ENCODE results near the gene GATB.

Gene GATB

DNA sequence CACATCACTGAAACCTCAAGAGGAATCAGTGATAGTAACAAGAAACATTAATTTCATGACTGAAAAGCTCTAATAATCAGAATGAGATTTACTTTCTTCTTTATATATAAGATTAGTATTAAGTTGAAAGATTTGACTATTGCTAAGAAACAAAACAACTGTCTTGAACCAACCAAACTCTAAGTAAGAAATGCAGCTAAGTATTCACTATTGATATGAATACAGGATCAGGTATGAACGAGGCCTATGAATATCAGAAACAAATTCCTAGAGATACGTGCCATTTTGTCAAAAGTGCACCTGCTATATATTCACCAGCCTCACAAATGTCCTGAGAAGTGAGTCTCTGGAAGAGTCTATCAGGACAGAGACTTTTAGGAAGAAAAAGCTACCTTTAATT lies 32.1 kb downstream of the GATB start:
- no peak for DNase-seq

DNA sequence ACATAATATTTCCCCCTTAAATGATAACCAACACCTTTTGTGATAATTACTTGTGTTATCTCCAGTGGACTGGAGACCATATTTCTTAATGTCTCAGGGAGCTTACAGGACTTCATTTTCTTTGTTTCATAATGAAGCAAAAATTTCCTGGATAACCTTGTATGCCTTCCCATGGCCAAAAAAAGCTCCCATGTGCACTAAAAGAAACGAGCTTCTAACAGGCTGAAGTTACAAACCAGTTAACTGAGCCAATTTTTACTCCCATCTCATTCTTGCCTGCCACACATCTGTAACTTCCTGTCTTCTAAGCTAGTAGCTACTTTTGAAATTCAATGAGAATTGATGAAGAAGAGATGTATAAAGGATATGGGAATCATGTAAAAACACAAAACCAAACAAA lies 32.8 kb downstream of the GATB start:
- no peak for DNase-seq

- no peak for DNase-seq
Observed at GRCh38 chr4:151727365-151727764, 33.4 kb downstream of the GATB start.

GRCh38 chr4:151725087-151725486 lies 35.7 kb downstream of the GATB start:
- DNase-seq = no peak

DNA sequence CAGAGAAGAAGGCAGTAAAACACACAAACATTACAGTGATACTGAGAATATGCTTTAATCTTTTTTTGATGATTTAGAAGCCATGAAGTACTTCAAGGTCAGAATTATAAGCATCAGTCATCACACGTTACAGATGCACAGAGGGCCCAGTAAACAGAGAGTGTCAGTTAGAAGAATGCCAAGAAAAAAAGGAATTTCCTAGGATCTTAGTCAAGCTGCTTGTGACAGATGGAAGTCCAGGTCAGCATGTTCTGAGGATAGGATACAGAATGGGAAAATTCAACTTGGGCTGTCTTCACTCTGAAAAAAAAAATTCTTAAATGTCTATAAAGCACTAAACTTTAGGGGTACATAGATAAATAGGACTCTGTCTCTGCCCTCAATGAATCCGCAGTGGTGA lies 38.9 kb downstream of the GATB start:
- DNase-seq = no peak

GRCh38 chr4:151721466-151721865 lies 39.3 kb downstream of the GATB start:
- DNase-seq = no peak

DNA sequence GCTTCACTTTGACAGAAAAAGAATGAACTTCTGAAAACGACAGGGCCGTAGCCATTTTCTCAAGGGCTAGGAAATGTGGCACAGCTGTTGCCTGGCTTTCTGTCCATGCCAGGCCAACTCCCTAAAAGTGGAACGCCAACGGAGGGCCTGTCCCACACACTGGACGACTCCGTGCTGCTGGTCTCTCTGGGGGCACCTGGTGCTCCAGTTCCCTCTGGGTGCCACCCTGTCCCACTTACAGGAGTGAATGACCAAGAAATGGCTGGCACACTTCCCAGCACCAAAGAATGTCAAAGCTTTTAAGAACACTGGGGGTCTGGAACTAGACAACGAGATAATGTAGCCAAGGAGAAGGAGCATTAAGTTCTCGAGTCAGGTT lies 40.9 kb downstream of the GATB start:
- DNase-seq = no peak

- no peak for DNase-seq
Observed at GRCh38 chr4:151718984-151719955, 41.5 kb downstream of the GATB start.

GRCh38 chr4:151717909-151718628 lies 42.7 kb downstream of the GATB start:
- DNase-seq = no peak

DNA sequence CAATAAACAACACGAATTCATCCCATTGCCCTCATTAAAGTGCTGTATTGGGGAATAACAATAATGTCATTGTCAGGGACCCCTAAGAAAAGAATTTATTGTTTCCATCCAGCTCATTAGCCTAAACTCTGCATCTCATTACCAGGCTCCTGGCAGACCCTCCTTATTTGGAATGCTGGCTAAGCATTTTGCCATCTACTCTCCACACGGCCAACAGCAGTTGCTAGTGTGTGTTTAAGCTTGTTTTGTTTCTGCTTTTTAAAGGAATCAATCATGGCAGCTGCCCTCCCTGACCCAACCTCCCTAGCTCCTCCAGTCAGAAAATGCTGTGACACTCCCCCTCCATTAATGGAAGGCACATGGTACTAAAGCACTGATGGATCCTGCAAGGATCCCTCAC lies 43.5 kb downstream of the GATB start:
- DNase-seq = no peak

DNA sequence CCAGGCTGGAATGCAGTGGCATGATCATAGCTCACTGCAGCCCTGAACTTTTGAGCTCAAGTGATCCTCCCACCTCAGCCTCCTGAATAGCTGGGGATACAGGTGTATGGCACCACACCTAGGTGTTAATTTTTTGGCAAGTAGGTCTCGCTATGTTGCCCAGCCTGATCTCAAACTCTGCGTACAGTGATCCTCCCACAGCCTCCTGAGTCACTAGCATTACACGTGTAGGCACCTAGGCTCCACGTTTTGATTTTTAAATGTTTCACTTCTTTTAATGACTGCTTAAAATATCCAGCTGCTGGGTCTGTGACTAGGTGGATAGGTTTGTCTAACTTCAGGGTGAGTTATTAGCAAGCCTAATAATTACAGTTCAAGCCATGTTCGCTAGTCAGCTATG lies 44.5 kb downstream of the GATB start:
- no peak for DNase-seq

- DNase-seq = no peak
Observed at GRCh38 chr4:151715881-151716280, 44.9 kb downstream of the GATB start.

GRCh38 chr4:151712777-151713176 lies 48.0 kb downstream of the GATB start:
- no peak for DNase-seq

GRCh38 chr4:151711646-151712045 lies 49.2 kb downstream of the GATB start:
- no peak for DNase-seq

GRCh38 chr4:151709587-151709986 lies 51.2 kb downstream of the GATB start:
- DNase-seq = no peak

DNA sequence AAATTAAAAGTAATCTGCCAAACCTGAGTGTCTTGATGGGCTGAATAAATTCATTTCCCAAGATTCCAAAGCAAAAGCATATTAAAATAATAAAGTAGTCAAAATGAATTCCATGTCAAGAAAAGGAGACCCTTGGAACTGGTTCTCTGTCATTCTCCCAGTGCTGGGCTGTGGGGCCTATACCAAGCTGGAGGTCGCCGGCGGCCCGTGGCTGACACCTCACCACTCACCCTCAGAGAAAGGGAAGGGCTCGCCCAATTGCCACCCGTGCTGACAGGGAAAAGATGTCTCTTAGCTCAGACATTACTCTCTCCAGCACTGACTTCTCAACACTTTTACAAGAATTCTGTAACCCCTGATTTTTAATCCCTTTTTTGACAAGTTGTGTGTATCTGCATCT lies 51.7 kb downstream of the GATB start:
- no peak for DNase-seq

DNA sequence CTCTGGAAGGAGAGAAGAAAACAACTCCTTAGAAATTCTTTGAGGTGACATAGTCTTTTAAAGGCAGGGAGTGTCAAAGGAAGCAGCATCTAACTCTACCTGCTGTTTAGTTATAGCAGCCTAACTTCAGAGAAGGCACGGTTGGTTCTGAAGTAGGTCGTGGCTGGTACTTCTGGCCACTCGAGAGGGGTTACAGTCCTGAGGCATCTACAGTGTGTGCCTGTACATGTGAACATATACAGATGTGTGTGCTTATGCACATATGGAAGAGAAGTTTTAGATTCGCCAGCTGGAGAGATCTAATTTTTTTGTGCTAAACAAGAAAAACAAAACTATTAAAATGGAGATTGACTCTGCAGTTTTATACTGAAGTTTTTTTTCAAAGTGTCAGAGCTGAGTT lies 52.7 kb downstream of the GATB start:
- no peak for DNase-seq

DNA sequence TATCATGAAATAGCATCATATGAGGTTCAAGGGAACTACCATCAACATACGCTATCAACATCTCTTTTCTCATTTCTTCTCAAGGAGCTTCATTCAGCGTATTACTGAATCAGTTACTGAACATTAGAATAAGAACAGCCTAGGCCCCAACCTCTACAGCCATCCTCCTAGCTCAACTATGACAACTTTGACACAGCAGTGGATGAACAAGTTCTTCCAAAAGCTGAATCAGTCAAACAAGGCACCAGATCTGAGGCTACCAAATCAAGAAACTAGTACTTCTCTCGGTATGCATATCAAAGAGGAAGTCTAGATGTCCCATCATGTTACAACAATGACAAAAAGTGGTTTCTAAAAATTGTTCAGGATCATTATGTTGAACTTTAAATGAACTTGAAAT lies 57.4 kb downstream of the GATB start:
- DNase-seq = no peak

DNA sequence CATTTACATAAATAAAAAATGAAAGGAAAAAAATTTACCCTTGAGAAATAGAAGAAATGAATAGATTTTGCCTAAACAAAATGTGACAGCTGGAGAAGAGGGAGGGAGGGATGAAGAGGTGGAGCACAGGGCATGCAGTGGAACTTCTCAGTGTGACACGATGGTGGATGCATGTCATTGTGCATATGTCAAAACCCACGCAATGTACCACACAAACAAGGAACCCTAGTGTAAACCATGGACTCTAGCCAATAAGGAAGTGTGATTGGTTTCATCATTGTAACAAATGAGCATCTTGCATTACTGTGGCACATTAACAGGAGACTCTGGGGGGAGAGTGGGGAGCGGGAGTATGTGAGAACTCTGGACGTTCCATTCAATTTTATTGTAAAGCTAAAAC lies 58.6 kb downstream of the GATB start:
- no peak for DNase-seq

GRCh38 chr4:151700566-151701316 lies 60.1 kb downstream of the GATB start:
- DNase-seq = no peak

- DNase-seq = no peak
Observed at GRCh38 chr4:151698213-151698612, 62.6 kb downstream of the GATB start.

- no peak for DNase-seq
Observed at GRCh38 chr4:151694961-151695720, 65.7 kb downstream of the GATB start.

All from CD4-positive, alpha-beta T cell treated with Interleukin-12 subunit alpha and Interleukin-12 subunit beta, for 1 hour (primary cell).